K562 (cell line): ENCODE measurements around the gene CCNYL1. TPM values are rescaled to one million over a fixed set of nuclear protein-coding genes. Genes with fewer than 3 reads are reported as not detected.

Experiments used
- ATAC-seq: fragments of 200-7000 bp; cut with Tn5 transposase; 3 replicates; pipeline ENCODE4 v1.9.1; 2020; ENCODE audit warnings: moderate library complexity
- BruUV-seq: library from RNA; stranded (reverse); fragments of 400-500 nt; replicated peaks from 2 replicates; lab custom pipeline; 2021; lab: Mats Ljungman, UMichigan
- CTCF ChIA-PET: fragments of 300-600 bp; formaldehyde crosslinking; extraction: SDS; loops from one replicate; lab custom pipeline; 2021; ENCODE audit warnings: low intra/inter-chr PET ratio; lab: Yijun Ruan, JAX
- POLR2A ChIA-PET: fragments of 300-600, 350-650 bp; sonication (Branson Sonifier 250); formaldehyde crosslinking; extraction: SDS; loops from one replicate; lab custom pipeline; 2021; ENCODE audit warnings: antibody characterized with exemption, inconsistent platforms; lab: Yijun Ruan, JAX
- DNase-seq, 4 experiments: peaks; one replicate each; pipeline versions ENCODE4 v3.0.0 to v3.0.0-alpha.2; 2011 to 2018; ENCODE audit warnings: low spot score in 3 of 4, mixed read lengths in 3 of 4; ENCODE audit errors: extremely low read depth in 1 of 4
- FAIRE-seq: peaks from 2 replicates; lab custom pipeline; 2011; peaks lifted over from hg19 to GRCh38; lab: Jason Lieb, UNC
- H2AFZ ChIP-seq: 2 replicates; pipeline ENCODE4 v1.6.0; 2011; ENCODE audit warnings: low read depth, low read length, control low read depth, inconsistent platforms
- H3K27ac ChIP-seq: fragments of 200-600 bp; 3 replicates; pipeline ENCODE4 v1.8.0; 2011; ENCODE audit warnings: low read depth, mild to moderate bottlenecking, control low read depth, inconsistent platforms, low read length, moderate library complexity, mixed read lengths; ENCODE audit errors: extremely low read depth
- H3K27me3 ChIP-seq, 2 experiments: fragments of 300-600 bp in 1 of 2; 2 replicates in 1 of 2; 3 replicates in 1 of 2; pipeline versions ENCODE4 v1.6.0 to v1.8.0; 2011; ENCODE audit warnings: inconsistent platforms in 2 of 2, low read length in 2 of 2, mild to moderate bottlenecking in 1 of 2, mixed read lengths in 1 of 2, moderate library complexity in 1 of 2; ENCODE audit not compliant: control insufficient read depth in 2 of 2, insufficient read depth in 2 of 2
- H3K36me3 ChIP-seq: fragments of 300-600 bp; 3 replicates; pipeline ENCODE4 v1.8.0; 2011; ENCODE audit warnings: mild to moderate bottlenecking, low read length, inconsistent platforms; ENCODE audit not compliant: control insufficient read depth, insufficient read depth
- H3K4me1 ChIP-seq, 2 experiments: fragments of 200-600 bp in 1 of 2; replicated peaks in 1 of 2; 2 replicates in 1 of 2; 3 replicates in 1 of 2; pipeline versions ENCODE4 v1.5.1 to v1.8.0; 2011; ENCODE audit warnings: inconsistent platforms in 2 of 2, low read length in 2 of 2, mild to moderate bottlenecking in 1 of 2, mixed read lengths in 1 of 2, moderate library complexity in 1 of 2; ENCODE audit not compliant: control insufficient read depth in 2 of 2, insufficient read depth in 2 of 2
- H3K4me2 ChIP-seq: 2 replicates; pipeline ENCODE4 v1.6.1; 2011; ENCODE audit warnings: low read length, control low read depth, inconsistent platforms, mixed read lengths; ENCODE audit not compliant: insufficient read depth
- H3K4me3 ChIP-seq: fragments of 200-600 bp; sonication (generic), shearing (Covaris generic); 2 replicates; pipeline ENCODE4 v1.5.1; 2016; ENCODE audit warnings: control low read depth, inconsistent platforms
- H3K79me2 ChIP-seq: fragments of 200-600 bp; 3 replicates; pipeline ENCODE4 v1.8.0; 2011; ENCODE audit warnings: low read length, inconsistent platforms; ENCODE audit not compliant: control insufficient read depth, insufficient read depth
- H3K9ac ChIP-seq, 2 experiments: 2 replicates each; pipeline versions ENCODE4 v1.6.0 to v1.6.1; 2011; ENCODE audit warnings: low read depth in 2 of 2, low read length in 2 of 2, control low read depth in 1 of 2, inconsistent platforms in 1 of 2, mild to moderate bottlenecking in 1 of 2, mixed read lengths in 1 of 2; ENCODE audit not compliant: insufficient read depth in 1 of 2
- H3K9me1 ChIP-seq: one replicate; pipeline ENCODE4 v1.6.0; 2011; ENCODE audit warnings: inconsistent platforms, mild to moderate bottlenecking, low read length, moderate library complexity; ENCODE audit not compliant: control insufficient read depth, insufficient read depth
- H3K9me3 ChIP-seq: replicated peaks from 2 replicates; pipeline ENCODE4 v1.5.1; 2011; ENCODE audit warnings: low read depth, low read length, inconsistent platforms; ENCODE audit not compliant: control insufficient read depth, insufficient read depth
- H4K20me1 ChIP-seq: replicated peaks from 2 replicates; pipeline ENCODE4 v1.6.1; 2011; ENCODE audit warnings: low read length, inconsistent platforms, mixed read lengths; ENCODE audit not compliant: control insufficient read depth, insufficient read depth
- BACH1 ChIP-seq: fragments of 200-800 bp; sonication (Bioruptor generic); IDR thresholded peaks from 2 replicates; pipeline ENCODE4 v1.6.1; 2016; ENCODE audit warnings: missing genetic modification characterization, missing compliant biosample characterization
- E2F3 ChIP-seq: fragments of 250-450 bp; sonication (Bioruptor Pico); IDR thresholded peaks from 2 replicates; pipeline ENCODE4 v1.4.0; 2020; ENCODE audit warnings: mild to moderate bottlenecking
- ELF4 ChIP-seq: fragments of 450-650 bp; formaldehyde crosslinking; IDR thresholded peaks from 2 replicates; pipeline ENCODE4 v1.4.0; 2022; ENCODE audit warnings: missing genetic modification characterization
- GTF2E2 ChIP-seq: fragments of 200-800 bp; sonication (Bioruptor generic); IDR thresholded peaks from 2 replicates; pipeline ENCODE4 v1.6.1; 2016; ENCODE audit warnings: missing genetic modification characterization, missing compliant biosample characterization
- MXI1 ChIP-seq: IDR thresholded peaks from 2 replicates; pipeline ENCODE4 v1.6.1; 2011; ENCODE audit warnings: low read depth, mild to moderate bottlenecking, improper control_type of control experiment, low read length
- NR2F6 ChIP-seq: fragments of 450-650 bp; formaldehyde crosslinking; IDR thresholded peaks from 2 replicates; pipeline ENCODE4 v1.4.0; 2020; ENCODE audit warnings: mild to moderate bottlenecking
- SMARCA4 ChIP-seq: fragments of 450-650 bp; IDR thresholded peaks from 2 replicates; pipeline ENCODE4 v1.6.1; 2016
- SRSF9 ChIP-seq: fragments of 200-400 bp; formaldehyde crosslinking; IDR thresholded peaks from 2 replicates; pipeline ENCODE4 v1.6.1; 2017; ENCODE audit warnings: low read depth, low read length, borderline replicate concordance
- STAT5A ChIP-seq: IDR thresholded peaks from 2 replicates; pipeline ENCODE4 v1.6.1; 2012; ENCODE audit warnings: low read length, inconsistent platforms, borderline replicate concordance
- SUPT5H ChIP-seq: fragments of 450-650 bp; IDR thresholded peaks from 2 replicates; pipeline ENCODE4 v1.6.1; 2016
- YY1 ChIP-seq, 3 experiments: IDR thresholded peaks; 2 replicates each; pipeline ENCODE4 v1.6.1; 2011; ENCODE audit warnings: low read length in 2 of 3, mild to moderate bottlenecking in 2 of 3, moderate library complexity in 2 of 3, borderline replicate concordance in 1 of 3, control low read depth in 1 of 3, low read depth in 1 of 3; ENCODE audit not compliant: insufficient read depth in 3 of 3, insufficient replicate concordance in 2 of 3, control insufficient read depth in 1 of 3, insufficient read length in 1 of 3; ENCODE audit errors: extremely low read depth in 1 of 3
- ZFX ChIP-seq: sonication (generic); formaldehyde crosslinking; IDR thresholded peaks from 2 replicates; pipeline ENCODE4 v1.8.0; 2022; ENCODE audit warnings: mild to moderate bottlenecking, missing genetic modification reagents, moderate library complexity
- WGBS: fragments of 100-300 bp; shearing (Covaris generic); methylation state at CpG from one replicate; pipeline ENCODE4 v1.1.6; 2016; ENCODE audit warnings: low coverage, mixed read lengths; ENCODE audit not compliant: insufficient coverage; ENCODE audit errors: missing lambda C conversion rate; 5-methylcytosine and 5-hydroxymethylcytosine counted together
- in situ Hi-C: fragments of 300-500 bp; cut with MboI; formaldehyde crosslinking; loops from 4 replicates; pipeline ENCODE4 v1.15.0; 2018; ENCODE audit warnings: inconsistent platforms, mixed read lengths
- intact Hi-C: fragments of 100-400 bp; cut with micrococcal nuclease; formaldehyde crosslinking; loops from 2 replicates; pipeline ENCODE4 v1.14.2; 2022
- polyA plus RNA-seq, 8 experiments: library from polyadenylated mRNA; depleted of rRNA in 4 of 8; stranded (reverse) in 5 of 8; unstranded in 3 of 8; fragments of >200 nt; fragmentation: Nextera tagmentation in 2 of 8; fragmentation: Illumina TruSeq in 1 of 8; extraction: Ambion mirVana in 2 of 8; extraction: Trizol in 1 of 8; gene quantifications; 2 replicates each; pipeline versions ENCODE4 v1.2.1 to v1.2.3, GENCODE V29; 2011 to 2014; ENCODE audit warnings: inconsistent platforms in 1 of 8, missing spikeins in 1 of 8
- total RNA-seq, 7 experiments: library from RNA; depleted of rRNA in 6 of 7; stranded (reverse); fragments of >200 nt in 6 of 7; fragmentation: Illumina TruSeq in 2 of 7; extraction: Trizol in 2 of 7; gene quantifications; 2 replicates each; pipeline versions ENCODE4 v1.2.1 to v1.2.3, GENCODE V29; 2011 to 2021; ENCODE audit warnings: low replicate concordance in 1 of 7
- TF ChIP-seq, protein P1 (sequence below): IDR thresholded peaks from 2 replicates; pipeline ENCODE4 v1.6.1; 2012; ENCODE audit warnings: low read depth, low read length, improper control_type of control experiment, borderline replicate concordance
- TF ChIP-seq, protein P2 (sequence below), 2 experiments: fragments of 450-650 bp; IDR thresholded peaks; 2 replicates each; pipeline ENCODE4 v1.6.1; 2016
- TF ChIP-seq, protein P3 (sequence below): fragments of 250-450 bp; sonication (Bioruptor Pico); IDR thresholded peaks from 2 replicates; pipeline ENCODE4 v1.5.0; 2020; ENCODE audit warnings: mild to moderate bottlenecking, borderline replicate concordance

Gene CCNYL1
- total and polyA plus RNA-seq, 9 of the 15 experiments (the other 6 are each of a cell fraction or from before 2014, with no cell fraction given): 1.9 to 7.5 (median 4.7) TPM

DNA sequence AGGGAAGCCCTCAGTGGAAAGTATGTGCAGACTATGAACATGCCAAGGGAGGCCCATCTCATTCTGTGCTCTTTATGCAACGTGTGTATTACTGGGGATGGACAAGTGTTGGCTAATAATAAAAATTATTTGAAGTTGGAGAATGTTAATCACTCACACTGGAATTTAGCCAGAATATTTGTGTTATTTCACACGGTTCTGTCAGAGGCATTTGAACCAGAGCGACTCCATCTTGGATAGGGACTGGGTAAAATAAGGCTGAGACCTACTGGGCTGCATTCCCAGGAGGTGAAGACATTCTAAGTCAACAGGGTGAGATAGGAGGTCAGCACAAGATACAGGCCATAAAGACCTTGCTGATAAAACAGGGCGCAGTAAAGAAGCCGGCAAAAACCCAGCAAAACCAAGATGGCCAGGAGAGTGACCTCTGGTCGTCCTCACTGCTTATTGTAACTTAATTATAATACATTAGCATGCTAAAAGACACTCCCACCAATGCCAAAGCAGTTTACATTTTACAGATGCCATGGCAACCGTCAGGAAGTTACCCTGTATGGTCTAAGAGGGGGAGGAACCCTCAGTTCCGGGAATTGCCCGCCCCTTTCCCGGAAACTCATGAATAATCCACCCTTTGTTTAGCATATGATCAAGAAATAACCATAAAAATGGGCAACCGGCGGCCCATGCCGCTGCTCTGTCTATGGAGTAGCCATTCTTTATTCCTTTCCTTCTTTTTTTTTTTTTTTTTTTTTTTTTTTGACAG is 60.8 kb downstream of the CCNYL1 start (continued):
- TF ChIP-seq, protein P1, sequence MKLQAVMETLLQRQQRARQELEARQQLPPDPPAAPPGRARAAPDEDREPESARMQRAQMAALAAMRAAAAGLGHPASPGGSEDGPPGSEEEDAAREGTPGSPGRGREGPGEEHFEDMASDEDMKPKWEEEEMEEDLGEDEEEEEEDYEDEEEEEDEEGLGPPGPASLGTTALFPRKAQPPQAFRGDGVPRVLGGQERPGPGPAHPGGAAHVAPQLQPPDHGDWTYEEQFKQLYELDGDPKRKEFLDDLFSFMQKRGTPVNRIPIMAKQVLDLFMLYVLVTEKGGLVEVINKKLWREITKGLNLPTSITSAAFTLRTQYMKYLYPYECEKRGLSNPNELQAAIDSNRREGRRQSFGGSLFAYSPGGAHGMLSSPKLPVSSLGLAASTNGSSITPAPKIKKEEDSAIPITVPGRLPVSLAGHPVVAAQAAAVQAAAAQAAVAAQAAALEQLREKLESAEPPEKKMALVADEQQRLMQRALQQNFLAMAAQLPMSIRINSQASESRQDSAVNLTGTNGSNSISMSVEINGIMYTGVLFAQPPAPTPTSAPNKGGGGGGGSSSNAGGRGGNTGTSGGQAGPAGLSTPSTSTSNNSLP: no peak
- peak; percentile 100 for TF ChIP-seq BACH1 (tag)
- peak; percentile 99 for TF ChIP-seq ELF4 (CRISPR knock-in tag)
- peak; percentile 99 for TF ChIP-seq STAT5A
- peak; percentile 97 for TF ChIP-seq NR2F6 (CRISPR knock-in tag)

DNA sequence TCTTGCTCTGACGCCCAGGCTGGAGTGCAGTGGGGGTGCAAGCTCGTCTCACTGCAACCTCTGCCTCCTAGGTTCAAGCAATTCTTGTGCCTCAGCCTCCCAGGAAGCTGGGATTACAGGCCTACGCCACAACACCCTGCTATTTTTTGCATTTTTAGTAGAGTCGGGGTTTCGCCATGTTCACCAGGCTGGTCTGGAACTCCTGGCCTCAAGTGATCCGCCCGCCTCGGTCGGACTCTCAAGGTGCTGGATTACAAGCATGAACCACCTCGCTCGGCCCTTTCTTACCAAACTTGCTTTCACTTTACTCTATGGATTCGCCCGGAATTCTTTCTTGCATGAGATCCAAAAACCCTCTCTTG is 61.4 kb downstream of the CCNYL1 start:
- WGBS: 0% methylated on average over 6 of the region's 13 CpGs
- Histone ChIP-seq H3K9ac (peak overlapping the region; percentile 88 to 91), H3K9me3 (no peaks in the 10 kb centered on the region), H3K4me3 (peak overlapping the region; percentile 39), H4K20me1 (no peaks in the 10 kb centered on the region), H3K9me1 (no peaks in the 10 kb centered on the region), H2AFZ (peak overlapping the region; percentile 88), H3K27me3 (no peaks in the 10 kb centered on the region), H3K36me3 (peaks cover 6% of the 10 kb centered on the region; the same call in 2 of the 3 replicates), H3K79me2 (peaks cover 16% of the 10 kb centered on the region), H3K4me2 (peak overlapping the region; percentile 81), H3K4me1 (peaks cover 9 to 38% of the 10 kb centered on the region in 2 experiments; a peak in 4 of 5 replicates), H3K27ac (peak overlapping the region; percentile 91)
- ChIA-PET CTCF (no interaction called here), POLR2A (no interaction called here)
- TSS peak; percentile 93 for BruUV-seq
- in situ Hi-C loops (loop anchor here (5.0 kb wide), 1 partner anchor 54 kb away; no protein-coding TSS in a partner anchor), intact Hi-C loops (loop anchor here (2.0 kb wide), 1 partner anchor 20 kb away; no protein-coding TSS in a partner anchor)
- DNase-seq: peak in 1 of 4 experiments; percentile 50
- no peak; the same call in 2 of the 3 replicates for ATAC-seq
- no peak for FAIRE-seq
- TF ChIP-seq E2F3 (no peak), SRSF9 (no peak), MXI1 (no peak), SUPT5H (peak; percentile 71), ZFX (CRISPR knock-in tag) (peak; percentile 85), SMARCA4 (peak; percentile 6; the same call in 1 of the 2 replicates), GTF2E2 (tag) (peak; percentile 23; the same call in 1 of the 2 replicates), YY1 (IDR thresholded peaks at IDR 0.05; ENCODE audit: borderline replicate concordance in 1 of 3, control insufficient read depth in 1 of 3, extremely low read depth in 1 of 3, insufficient read depth in 3 of 3, insufficient read length in 1 of 3, insufficient replicate concordance in 2 of 3, low read depth in 1 of 3, low read length in 2 of 3) (peak in 1 of 3 experiments; percentile 25)
- TF ChIP-seq, protein P2, sequence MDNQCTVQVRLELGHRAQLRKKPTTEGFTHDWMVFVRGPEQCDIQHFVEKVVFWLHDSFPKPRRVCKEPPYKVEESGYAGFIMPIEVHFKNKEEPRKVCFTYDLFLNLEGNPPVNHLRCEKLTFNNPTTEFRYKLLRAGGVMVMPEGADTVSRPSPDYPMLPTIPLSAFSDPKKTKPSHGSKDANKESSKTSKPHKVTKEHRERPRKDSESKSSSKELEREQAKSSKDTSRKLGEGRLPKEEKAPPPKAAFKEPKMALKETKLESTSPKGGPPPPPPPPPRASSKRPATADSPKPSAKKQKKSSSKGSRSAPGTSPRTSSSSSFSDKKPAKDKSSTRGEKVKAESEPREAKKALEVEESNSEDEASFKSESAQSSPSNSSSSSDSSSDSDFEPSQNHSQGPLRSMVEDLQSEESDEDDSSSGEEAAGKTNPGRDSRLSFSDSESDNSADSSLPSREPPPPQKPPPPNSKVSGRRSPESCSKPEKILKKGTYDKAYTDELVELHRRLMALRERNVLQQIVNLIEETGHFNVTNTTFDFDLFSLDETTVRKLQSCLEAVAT (IDR thresholded peaks at IDR 0.05): peak; percentile 60 to 77; a peak in 3 of 4 replicates
- TF ChIP-seq, protein P3, sequence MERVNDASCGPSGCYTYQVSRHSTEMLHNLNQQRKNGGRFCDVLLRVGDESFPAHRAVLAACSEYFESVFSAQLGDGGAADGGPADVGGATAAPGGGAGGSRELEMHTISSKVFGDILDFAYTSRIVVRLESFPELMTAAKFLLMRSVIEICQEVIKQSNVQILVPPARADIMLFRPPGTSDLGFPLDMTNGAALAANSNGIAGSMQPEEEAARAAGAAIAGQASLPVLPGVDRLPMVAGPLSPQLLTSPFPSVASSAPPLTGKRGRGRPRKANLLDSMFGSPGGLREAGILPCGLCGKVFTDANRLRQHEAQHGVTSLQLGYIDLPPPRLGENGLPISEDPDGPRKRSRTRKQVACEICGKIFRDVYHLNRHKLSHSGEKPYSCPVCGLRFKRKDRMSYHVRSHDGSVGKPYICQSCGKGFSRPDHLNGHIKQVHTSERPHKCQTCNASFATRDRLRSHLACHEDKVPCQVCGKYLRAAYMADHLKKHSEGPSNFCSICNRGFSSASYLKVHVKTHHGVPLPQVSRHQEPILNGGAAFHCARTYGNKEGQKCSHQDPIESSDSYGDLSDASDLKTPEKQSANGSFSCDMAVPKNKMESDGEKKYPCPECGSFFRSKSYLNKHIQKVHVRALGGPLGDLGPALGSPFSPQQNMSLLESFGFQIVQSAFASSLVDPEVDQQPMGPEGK: no peak
